Hepatocyte (in vitro differentiated cells): ENCODE measurements around the gene CD81.

Experiments used
- CTCF ChIP-seq: fragments of 200-600 bp; sonication (generic); IDR thresholded peaks from 2 replicates; pipeline ENCODE4 v1.5.1; 2016; ENCODE audit warnings: antibody characterized with exemption, mild to moderate bottlenecking; ENCODE audit not compliant: poor library complexity
- EZH2 ChIP-seq: fragments of 200-600 bp; sonication (generic); IDR thresholded peaks from 2 replicates; pipeline ENCODE4 v1.6.1; 2016; ENCODE audit warnings: antibody characterized with exemption, mild to moderate bottlenecking, borderline replicate concordance
- EZH2phosphoT487 ChIP-seq: fragments of 200-600 bp; sonication (generic); IDR thresholded peaks from one replicate; pipeline ENCODE4 v1.6.1; 2018; ENCODE audit warnings: antibody characterized with exemption, mild to moderate bottlenecking, low read depth, moderate library complexity; ENCODE audit not compliant: unreplicated experiment, severe bottlenecking

GRCh38 chr11:2396471-2396870 lies 19.4 kb downstream of the CD81 start:
- TF ChIP-seq CTCF (no peak), EZH2 (no peak), EZH2phosphoT487 (no peak)
